RWPE2 (cell line): ENCODE measurements around the gene SIPA1L2.

Experiments
- ATAC-seq: fragments of 200-7000 bp; cut with Tn5 transposase; 3 replicates; pipeline ENCODE4 v1.9.1; 2021; ENCODE audit warnings: low read depth
- DNase-seq: peaks from one replicate; pipeline ENCODE4 v3.0.0-alpha.2; 2020; ENCODE audit warnings: low spot score
- H3K27ac ChIP-seq: fragments of 450-650 bp; 2 replicates; pipeline ENCODE4 v1.5.1; 2017; ENCODE audit warnings: mild to moderate bottlenecking; ENCODE audit not compliant: poor library complexity, severe bottlenecking
- H3K27me3 ChIP-seq: fragments of 250-450 bp; sonication (Bioruptor Pico); 2 replicates; pipeline ENCODE4 v1.5.1; 2021; ENCODE audit warnings: mild to moderate bottlenecking, moderate library complexity; ENCODE audit not compliant: insufficient read depth, poor library complexity, severe bottlenecking
- H3K36me3 ChIP-seq: fragments of 250-450 bp; sonication (Bioruptor Pico); 2 replicates; pipeline ENCODE4 v1.5.1; 2020; ENCODE audit warnings: low read depth, mild to moderate bottlenecking, moderate library complexity
- H3K4me1 ChIP-seq: fragments of 250-450 bp; sonication (Bioruptor Pico); 2 replicates; pipeline ENCODE4 v1.5.1; 2021; ENCODE audit warnings: mild to moderate bottlenecking, moderate library complexity; ENCODE audit not compliant: insufficient read depth, poor library complexity, severe bottlenecking
- H3K4me3 ChIP-seq: fragments of 250-450 bp; sonication (Bioruptor Pico); 2 replicates; pipeline ENCODE4 v1.5.1; 2021; ENCODE audit warnings: mild to moderate bottlenecking, moderate library complexity; ENCODE audit not compliant: severe bottlenecking
- H3K9me3 ChIP-seq: fragments of 250-450 bp; sonication (Bioruptor Pico); 2 replicates; pipeline ENCODE4 v1.5.1; 2021; ENCODE audit warnings: mild to moderate bottlenecking, moderate library complexity; ENCODE audit not compliant: severe bottlenecking
- TF ChIP-seq, protein P1 (sequence below): fragments of 450-650 bp; IDR thresholded peaks from one replicate; pipeline ENCODE4 v1.5.1; 2017; ENCODE audit warnings: mild to moderate bottlenecking, moderate library complexity; ENCODE audit not compliant: poor library complexity, severe bottlenecking

Gene SIPA1L2

DNA sequence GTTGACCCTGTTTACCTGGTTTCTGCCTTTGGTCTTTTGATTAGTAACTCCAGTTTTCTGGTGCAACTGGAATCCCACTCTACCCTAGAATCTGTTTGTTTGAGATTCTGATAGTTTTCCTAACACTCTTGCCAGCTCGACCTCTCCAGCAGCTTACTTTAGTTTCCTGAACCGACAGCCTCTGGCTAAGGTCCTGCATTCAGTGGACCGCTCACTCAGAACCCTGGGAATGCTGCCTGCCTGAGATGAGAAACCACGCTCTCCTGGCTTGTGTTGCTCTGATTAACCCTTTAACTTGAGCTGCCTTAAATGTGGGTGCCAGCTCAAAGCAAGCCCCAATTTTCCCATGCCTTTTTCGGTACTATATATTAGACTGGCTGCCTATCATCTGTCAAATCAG lies 45.3 kb upstream of the SIPA1L2 start:
- Histone ChIP-seq H3K27ac (no peak overlapping the region), H3K9me3 (no peaks in the 10 kb centered on the region), H3K4me1 (peaks cover 5% of the 10 kb centered on the region), H3K27me3 (no peaks in the 10 kb centered on the region), H3K4me3 (no peak overlapping the region), H3K36me3 (no peaks in the 10 kb centered on the region)
- ATAC-seq: no peak
- TF ChIP-seq, protein P1, sequence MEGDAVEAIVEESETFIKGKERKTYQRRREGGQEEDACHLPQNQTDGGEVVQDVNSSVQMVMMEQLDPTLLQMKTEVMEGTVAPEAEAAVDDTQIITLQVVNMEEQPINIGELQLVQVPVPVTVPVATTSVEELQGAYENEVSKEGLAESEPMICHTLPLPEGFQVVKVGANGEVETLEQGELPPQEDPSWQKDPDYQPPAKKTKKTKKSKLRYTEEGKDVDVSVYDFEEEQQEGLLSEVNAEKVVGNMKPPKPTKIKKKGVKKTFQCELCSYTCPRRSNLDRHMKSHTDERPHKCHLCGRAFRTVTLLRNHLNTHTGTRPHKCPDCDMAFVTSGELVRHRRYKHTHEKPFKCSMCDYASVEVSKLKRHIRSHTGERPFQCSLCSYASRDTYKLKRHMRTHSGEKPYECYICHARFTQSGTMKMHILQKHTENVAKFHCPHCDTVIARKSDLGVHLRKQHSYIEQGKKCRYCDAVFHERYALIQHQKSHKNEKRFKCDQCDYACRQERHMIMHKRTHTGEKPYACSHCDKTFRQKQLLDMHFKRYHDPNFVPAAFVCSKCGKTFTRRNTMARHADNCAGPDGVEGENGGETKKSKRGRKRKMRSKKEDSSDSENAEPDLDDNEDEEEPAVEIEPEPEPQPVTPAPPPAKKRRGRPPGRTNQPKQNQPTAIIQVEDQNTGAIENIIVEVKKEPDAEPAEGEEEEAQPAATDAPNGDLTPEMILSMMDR: no peak
- no peak for DNase-seq

DNA sequence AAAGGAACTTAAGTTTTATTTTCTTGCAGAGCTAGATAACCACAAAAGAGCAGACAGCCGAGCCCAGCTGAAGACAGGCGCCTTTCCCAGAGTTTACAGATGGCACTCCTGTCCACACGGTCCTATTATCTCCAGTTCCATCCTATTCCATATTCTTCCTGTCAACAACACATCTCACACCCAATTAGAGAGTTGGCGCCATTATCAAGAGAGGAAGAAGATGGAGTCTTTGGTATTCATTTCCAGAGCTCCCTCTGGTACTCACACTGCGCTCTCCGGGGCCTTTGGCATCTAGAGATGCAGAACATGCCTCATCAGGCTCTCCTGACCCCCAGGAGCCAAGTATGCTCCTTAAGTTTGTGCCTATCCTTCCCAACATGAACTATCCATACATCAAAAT lies 43.3 kb upstream of the SIPA1L2 start:
- Histone ChIP-seq H3K36me3 (no peaks in the 10 kb centered on the region), H3K9me3 (no peaks in the 10 kb centered on the region), H3K4me3 (no peak overlapping the region), H3K27ac (no peak overlapping the region), H3K27me3 (no peaks in the 10 kb centered on the region), H3K4me1 (peaks cover 3% of the 10 kb centered on the region)
- no peak for DNase-seq
- no peak for ATAC-seq
- TF ChIP-seq, protein P1: no peak

DNA sequence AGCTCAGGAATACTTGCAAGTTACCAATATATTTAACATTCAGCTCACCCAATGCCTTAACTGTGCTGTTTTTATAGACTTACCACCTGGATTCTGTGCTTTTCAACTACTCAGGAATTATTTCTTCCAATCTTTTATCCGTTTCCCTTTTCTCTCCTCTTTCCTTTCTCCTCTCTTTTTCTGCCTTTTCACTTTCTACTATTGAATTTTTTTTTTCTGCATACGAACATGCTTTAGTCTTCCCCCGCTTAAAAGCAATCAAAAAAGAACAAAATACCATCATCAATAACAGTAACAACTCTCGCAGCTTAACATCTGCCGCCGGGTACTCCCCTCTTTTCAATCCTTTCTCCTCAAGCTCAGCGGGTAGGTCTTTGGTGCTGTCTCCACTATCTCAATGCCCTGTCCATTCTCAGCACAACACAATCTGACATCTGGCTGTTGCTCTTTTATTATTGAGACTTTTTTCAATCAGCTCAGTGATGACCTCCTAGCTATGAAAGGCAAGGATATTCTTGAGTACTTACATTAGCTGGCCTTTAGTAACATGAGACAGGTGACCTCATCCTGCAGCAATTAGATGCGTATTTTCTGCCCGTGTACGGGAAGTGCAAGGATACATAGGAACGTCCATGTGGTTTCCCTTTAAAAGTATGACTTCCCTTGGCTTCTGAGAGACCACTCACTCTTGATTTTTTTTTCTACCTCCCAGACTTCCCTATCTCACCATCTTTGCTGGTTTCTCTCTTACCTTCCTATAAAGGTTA lies 40.2 kb upstream of the SIPA1L2 start:
- DNase-seq (no peak), ATAC-seq (no peak)
- TF ChIP-seq, protein P1: no peak
- H3K4me3 ChIP-seq: no peak overlapping the region
- H3K4me1 ChIP-seq: no peaks in the 10 kb centered on the region
- H3K36me3 ChIP-seq: no peaks in the 10 kb centered on the region
- H3K27ac ChIP-seq: no peak overlapping the region
- no peaks in the 10 kb centered on the region for H3K9me3 ChIP-seq
- no peaks in the 10 kb centered on the region for H3K27me3 ChIP-seq

- ATAC-seq (no peak), DNase-seq (no peak)
- Histone ChIP-seq H3K27me3 (no peaks in the 10 kb centered on the region), H3K4me1 (no peaks in the 10 kb centered on the region), H3K27ac (no peak overlapping the region), H3K36me3 (no peaks in the 10 kb centered on the region), H3K9me3 (no peaks in the 10 kb centered on the region), H3K4me3 (no peak overlapping the region)
- TF ChIP-seq, protein P1: no peak
These were observed 37.8 kb upstream of the SIPA1L2 start for GRCh38 chr1:232667778-232668165.

DNA sequence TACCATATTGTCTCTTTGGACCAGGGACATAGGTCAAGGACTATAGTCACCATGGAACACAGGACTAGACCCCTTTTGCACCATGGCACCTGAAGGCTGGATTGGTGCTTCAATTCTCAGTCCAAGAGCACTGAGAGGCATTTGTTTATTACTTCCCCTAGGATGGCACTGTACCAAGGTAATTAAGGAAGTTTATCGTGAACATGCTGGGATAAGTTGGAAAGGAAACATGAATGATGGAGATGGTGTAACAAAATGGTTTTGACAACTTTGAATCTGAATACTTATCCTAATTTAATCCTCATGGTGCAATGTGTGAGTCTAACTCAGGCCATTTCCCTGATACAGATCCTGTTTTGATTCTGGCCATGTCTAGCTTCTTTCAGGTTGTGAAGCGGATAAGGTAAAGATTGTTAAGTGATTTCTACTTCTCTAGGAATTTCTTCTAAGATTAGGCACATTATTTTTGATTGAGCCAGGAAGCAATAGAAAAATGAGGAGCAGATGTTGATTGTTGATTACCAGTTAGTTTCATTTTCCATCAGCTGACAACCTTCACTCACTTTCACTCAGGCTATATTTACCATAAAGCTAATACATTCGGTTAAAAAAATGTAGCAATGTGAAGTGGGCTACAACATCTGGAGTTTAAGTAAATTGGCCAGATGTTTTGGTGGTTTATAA lies 37.3 kb upstream of the SIPA1L2 start:
- TF ChIP-seq, protein P1: no peak
- DNase-seq: no peak
- H3K4me1 ChIP-seq: no peaks in the 10 kb centered on the region
- H3K4me3 ChIP-seq: no peak overlapping the region
- no peaks in the 10 kb centered on the region for H3K36me3 ChIP-seq
- H3K27ac ChIP-seq: no peak overlapping the region
- no peaks in the 10 kb centered on the region for H3K27me3 ChIP-seq
- H3K9me3 ChIP-seq: no peaks in the 10 kb centered on the region
- no peak for ATAC-seq
